HG03575 (cell line): ENCODE results near the gene SPTB.

Experiments
- ATAC-seq: cut with Tn5 transposase; IDR thresholded peaks from one replicate; pipeline ENCODE4 v1.9.1; 2021; ENCODE audit not compliant: unreplicated experiment, insufficient number of reproducible peaks, low FRiP score; ENCODE audit errors: extremely low read depth

Gene SPTB

DNA sequence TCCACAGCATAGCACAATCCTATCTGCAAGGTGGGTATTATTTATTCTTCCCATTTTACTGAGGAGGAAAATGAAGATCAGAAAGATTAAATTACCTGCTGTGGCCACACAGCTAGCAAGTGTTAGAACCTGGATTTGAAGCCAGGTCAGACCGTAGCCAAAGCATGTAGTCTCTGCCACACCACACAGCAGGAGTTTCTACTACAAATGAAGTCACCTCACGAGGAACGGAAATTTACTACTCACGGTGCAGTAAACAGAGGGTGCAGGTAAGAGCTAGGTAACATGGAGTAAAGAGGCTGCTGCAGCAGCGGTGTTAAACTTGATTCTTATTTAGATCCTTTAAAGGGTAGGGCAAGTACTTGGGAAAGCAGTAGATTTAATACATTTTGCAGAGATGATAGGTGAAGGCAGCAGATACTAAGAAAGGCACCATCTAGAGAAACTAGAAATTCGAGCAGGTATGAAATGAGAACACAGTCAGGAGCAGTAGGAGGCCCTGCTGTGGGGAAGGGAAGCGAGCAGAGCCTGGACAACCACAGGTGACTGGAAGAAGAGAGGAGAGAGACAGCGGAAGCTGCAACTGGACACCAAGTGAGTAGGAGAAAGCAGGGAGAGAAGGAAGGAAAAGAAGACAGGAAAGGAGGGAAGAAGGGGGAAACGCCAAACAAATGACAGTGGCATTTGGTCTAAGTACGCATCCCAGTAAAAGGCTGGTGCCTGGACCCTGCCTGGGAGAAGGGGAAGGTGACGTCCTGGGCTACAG is 21.5 kb downstream of the SPTB start:
- no peak for ATAC-seq

DNA sequence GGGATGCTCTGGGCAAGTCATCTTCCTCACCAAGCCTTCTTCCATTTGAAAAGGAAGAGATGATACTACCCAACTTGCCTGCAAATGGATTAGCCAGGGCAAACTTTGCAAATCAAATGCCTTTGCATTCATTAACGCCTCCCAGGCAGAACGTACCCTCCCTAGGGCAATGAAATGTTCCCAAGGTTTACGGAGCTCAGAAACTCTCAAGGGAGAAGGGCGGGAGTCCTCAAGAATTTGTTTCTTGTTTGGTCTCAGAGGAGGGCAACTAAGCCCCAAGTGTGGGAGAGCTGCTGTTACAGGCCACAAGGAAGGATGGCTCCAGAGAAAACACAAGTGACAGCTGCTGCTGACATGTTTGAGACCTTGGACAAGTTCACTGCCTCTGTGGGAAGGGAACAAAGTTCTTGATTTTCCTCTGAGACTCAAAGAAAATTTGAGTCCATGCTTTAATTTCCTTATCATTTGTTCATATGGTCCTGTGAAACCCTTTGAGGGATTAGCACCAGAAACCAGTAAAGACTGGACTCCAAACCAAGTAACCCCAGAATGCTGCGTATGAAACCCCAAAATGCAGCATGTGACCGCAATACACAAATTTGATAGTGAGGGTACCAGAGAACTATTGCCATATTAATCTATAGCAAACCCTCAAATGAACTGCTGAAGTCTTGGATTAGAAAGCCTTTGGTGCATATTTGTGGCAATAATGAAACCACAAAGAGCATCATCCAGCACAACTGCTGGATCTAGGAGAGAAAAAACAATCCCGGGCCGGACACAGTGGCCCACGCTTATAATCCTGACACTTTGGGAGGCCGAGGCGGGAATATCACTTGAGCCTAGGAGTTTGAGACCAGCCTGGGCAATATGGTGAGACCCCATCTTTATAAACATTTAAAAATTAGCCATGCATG is 22.9 kb downstream of the SPTB start:
- no peak for ATAC-seq

DNA sequence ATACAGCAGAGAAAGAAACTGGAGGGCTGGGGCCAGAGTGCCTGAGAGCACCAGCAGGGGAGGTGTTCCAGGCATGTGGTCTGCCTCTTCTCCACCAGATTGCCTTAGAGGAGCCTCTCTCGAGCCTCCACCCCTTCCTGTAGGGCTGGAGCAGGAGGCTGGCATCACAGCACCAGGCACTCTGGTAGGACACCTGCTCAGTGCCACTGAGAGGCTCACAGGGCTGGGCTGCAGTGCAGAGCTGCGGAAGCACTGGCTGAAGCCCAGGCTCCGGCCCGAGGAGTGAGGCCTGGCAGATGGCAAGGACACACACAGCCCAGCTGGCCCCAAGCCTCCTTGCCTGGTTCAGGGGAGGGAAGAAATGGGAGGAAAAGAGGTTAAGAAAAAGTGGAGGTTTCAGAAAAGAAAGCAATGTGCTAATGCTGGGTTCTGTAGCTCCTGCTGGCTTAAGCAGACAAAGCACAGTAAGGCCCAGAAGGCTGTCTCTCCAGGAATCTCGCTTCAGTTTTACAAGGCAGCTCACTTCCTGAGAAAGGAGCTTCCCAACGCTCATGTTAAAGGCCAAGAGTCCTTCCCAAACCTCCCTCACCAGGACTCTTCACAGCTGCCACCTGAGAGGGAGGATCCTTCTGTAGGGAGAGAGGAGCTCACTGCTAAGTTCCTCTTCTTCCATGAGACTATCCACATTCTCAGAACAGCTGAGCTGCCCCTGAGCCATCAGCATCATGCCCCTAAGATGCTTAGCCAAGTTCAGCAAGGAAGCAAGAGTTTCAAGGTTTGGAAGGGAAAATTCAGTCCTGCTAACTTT is 23.8 kb downstream of the SPTB start:
- ATAC-seq: no peak

DNA sequence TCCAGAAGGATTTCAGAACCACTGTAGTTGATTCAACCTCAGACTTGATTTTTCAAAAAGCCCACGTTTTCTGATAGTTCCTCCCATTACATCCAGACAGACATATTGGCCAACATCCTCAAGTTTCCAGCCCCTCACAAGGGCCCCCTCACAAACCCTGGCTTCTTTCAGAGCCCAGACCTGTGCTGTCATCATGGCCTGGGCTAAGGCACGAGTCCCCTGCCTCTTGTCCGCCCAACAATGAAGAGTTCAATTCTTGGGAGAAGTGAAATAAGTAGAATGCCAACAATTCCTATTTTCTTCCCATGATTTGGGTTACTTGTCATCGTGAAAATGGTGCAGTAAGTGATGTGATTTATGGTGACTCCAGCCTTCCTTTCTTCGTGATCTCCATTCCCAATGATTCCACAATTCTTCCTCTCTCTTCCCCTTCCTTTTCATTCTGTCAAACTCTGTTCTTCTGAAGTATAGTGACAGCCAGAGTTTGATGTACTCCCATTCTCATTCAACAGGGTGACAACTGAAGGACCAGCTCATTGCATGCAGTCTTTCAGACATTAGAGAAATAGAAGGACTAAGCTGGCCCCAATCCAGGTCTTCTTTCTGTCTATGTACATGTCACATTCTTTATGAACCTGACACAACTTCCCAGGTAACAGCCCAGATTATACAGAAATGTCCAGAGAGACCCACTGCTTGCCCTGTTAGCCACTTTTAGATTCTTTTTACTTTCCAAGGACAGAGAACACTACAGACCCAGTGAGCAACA is 29.2 kb downstream of the SPTB start:
- ATAC-seq: no peak

DNA sequence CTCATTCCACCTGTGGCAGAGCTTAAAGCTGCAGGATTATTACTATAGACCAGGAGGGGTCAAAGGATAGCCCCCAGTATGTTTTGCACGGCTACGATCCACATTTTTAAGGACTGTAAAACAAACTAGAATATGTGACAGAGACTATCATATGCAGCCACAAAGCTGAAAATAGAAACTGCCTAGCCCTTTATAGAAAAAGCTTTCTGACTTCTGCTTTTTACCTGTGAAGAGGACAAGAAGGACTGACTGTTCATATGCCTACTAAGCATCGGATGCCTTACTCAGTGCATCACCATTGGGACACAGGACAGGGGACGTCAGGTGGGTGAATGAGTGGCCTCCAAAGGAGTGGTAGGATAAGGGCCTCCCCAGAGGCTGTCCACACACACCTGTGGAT is 29.8 kb downstream of the SPTB start:
- no peak for ATAC-seq

DNA sequence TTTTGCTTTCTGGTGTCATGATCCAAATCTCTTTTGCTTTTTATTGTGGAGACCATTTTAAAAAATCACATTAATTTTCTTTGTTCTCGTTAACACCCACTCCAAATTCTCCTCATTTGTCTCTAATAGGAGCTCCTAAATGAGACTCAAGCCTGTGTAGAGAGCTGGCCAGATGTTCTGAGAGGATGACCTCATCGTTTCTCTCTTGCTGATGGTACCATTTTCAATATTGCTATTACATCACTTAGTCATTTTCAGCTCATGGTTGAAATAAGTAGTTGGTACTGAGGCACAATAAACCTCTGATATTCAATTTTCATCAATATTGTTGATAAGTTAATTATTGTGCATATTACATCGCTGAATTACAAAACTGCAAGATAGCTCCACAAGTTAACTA is 31.5 kb downstream of the SPTB start:
- no peak for ATAC-seq

DNA sequence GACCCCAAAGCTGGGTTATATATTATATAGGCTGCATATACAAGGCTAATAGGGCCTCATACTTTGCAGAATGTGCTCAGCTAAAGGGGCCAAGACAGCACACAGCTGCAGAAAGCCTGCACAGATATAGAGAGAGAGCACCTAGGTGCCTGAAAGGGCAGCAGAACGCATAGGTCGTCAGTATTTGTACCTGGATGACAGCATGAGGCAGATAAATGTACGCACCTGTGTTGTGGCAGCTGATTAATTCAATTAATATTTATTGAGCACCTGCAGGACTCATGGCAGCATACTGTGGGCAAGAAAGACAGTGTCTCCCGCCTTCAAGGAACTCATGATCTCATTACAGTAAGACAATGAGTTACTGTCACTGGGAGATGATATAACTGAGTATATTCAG is 33.4 kb downstream of the SPTB start:
- ATAC-seq: no peak

DNA sequence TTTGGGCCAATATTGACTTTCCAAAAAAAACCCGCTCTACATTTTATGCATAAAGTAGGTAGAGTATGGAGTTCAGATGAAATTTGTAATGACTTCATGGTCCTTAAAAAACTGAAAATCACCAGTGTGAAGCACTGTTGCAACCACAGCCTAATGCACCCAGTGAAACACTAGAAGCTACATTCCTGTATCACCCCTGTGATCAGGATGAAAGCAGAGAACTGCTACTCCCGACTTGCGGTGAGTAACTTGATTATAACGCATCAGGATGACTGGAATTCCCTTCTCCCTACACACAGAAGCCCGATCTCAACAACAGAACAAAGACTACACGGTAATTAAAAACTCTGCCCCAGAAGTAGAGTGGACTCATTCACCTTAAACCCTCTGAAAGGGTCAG is 33.8 kb downstream of the SPTB start:
- ATAC-seq: no peak

DNA sequence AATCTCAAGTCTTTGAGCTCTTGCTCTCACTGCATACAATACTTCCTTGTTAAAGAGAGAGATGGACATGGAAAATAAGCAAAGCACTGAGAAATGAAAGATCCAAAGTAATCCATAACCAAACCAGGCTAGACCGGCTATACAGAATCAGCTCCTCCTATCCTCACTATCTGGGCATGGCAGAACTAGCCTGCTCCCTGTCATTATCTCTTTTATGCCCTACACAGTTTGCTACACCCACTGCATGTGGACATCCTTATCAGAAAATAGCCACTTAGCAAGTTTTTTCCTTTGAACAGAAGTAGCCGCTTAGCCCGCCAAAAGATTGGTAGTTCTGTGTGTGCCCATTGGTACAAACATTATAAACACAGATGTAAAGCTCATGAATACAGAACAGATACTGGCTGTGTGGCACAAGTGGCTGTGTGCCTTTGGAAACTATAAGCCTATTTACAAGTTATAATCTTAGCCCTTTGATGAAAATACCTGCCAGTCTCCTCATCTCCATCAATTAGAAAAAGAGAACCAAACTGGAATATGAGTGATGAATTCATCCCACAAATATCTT is 34.7 kb downstream of the SPTB start:
- no peak for ATAC-seq

DNA sequence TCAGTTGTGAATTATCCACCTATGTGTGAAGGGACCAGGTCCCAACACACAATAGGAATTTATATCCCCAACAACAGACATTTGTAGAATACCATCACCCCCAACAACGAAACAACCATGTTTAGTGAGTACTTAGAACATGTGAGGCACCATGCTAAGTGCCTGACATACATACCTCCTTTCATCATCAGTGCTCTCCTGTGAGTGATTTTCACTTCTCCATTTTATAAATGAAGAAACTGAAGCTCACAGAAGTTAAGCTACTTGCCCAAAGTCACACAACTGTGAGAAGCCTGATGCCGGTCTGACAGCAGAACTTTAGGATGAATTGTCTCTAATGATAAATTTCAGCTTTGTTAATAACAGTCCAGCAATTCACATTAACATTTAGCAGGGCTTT is 35.4 kb downstream of the SPTB start:
- ATAC-seq: no peak

DNA sequence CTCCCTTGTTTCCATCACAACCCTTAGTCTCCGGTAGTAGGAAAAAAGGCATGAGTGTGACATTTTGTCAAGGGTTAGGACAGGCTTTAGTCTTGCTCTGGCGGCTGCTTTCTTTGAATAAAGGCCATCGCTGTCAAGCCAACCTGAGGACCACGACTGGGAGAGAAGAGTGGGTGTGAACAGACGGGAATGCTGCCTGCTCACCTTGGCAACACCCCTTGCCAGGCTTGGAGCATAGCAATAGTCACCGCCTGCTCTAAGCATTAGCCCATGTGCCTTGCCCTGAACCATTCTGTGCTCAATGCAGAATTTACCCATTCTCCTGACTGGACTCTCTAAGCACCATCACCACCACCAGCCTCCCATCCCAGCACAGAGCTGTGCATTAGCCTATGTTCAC is 36.2 kb downstream of the SPTB start:
- no peak for ATAC-seq

DNA sequence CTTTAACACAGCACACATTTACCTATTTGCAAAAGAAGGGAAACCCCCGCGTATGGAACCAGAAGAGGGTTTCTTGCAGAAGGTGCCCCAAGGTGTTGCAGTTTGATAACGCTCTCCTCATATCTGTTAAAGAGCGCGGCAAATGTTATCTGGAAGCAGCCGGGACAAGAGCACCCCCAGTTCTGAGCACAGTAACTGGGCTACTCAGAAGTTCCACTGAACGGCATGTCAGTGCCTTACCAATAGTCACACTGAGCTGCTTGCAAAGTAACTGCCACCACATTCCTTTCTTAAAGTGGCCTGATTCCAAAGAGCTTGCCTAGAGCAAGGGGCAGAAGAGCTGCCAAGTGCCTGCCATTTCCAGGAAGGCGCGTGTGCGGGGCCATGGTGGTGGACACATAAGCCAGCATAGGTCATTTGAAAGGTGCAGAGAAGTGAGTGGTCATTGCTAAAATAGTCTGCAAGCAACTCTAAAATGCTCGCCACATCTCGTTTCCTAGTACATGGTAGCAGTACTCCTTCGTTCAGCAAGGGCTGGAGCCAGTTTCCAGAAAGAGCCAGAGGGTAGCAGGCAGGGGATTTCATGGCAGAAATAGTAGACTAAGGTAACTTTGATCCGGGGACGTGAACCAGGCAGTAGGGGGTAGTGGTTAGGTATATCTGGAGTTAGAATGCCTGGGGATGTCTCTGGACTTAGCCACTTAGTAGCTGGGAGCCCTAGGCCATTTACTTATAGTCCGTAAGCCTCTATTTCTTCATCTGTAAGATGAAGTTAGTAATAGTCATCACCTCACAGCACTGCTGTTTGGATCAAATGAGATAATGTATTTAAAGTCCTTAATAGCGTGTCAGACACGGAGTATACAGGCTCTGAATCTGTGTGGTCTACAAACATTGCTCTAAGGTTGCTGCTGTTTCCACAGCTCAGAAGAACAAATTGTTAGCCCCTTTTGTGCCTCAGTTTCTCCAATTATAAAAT is 37.6 kb downstream of the SPTB start:
- ATAC-seq: no peak

DNA sequence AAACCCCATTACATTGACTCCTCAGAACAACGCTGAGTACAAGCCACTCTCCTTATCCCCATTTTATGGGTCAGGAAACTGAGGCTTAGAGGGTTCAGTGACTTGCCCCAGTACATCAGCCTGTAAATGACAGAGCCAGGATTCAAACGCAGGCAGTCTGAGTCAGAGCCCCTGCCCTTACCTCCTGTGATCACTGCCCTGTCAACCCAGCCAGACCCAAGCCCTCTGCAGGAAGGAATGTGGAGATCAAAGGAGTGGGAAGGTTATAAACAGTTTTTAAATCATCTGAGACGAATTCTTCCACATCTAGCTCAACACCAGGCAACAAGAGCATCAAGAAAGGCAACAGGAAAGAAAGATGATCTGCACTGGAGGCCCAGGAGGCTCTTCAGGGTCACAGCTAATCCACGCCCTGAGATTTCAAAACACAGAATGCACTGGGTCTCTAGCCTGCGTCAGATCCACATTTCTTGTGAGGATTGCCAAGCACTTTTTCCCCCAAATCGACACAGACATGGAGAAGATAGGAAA is 38.5 kb downstream of the SPTB start:
- no peak for ATAC-seq

DNA sequence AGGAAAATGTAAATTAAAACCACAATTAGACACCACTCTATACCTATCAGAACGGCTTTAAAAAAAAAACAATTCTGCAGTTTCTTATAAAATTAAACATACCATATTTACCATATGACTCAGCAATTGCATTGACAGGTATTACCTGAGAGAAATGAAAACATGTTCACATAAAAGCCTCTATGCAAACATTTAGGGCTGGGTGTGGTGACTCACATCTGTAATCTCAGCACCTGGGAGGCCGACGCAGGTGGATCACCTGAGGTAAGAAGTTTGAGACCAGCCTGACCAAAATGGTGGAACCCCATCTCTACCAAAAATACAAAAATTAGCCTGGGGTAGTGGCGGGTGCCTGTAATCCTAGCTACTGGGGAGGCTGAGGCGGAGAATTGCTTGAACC is 41.1 kb downstream of the SPTB start:
- ATAC-seq: no peak

DNA sequence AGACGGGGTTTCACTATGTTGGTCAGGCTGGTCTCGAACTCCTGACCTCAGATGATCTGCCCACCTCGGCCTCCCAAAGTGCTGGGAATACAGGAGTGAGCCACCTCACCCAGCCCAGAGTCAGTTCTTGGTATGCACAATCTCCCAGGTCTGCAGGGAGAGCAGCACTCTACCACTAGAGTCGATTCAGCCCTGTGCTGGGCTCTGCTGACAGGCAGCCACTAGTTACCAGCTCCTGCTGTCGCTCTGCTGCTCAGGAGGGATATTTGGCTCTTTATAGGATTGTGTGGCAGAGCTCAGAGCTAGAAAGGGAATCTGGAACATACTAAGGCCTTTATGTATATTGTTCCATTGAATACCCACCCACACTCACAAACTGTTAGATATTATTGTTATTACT is 44.3 kb downstream of the SPTB start:
- no peak for ATAC-seq

DNA sequence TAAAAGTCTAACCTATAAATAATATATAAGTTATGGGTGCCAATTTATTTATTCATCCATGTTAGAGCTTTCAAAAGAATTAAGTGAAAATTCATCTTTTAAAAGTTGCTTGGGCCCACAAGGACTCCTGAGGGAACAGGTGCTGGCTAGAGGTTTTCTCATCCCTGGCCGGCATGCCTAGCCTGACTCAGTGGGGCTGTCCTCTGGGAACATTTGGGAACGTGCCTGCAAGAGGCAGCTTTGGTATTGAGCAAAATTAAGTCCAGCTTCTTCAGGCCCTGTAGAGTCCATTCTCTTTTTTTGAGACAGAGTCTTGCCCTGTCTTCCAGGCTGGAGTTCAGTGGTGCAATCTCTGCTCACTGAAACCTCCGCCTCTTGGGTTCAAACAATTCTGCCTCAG is 44.7 kb downstream of the SPTB start:
- ATAC-seq: no peak

DNA sequence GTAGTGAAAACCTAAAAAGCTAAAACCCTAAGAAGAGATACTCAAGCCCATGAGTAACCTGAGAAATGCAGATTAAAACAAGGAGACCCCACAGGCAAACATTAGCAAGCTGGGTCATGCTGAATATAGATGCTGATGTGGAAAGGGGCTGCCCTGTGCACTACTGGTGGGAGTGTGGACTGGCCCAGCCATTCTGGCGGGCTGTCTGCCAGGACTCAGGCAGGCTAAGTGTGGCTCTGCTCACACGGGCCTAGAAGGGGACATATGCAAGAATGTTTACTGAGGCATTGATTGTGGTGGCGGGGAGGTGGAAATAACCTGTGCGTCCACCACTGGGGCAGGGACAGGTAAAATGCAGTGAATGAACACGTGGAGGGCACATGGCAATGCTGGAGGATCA is 48.3 kb downstream of the SPTB start:
- ATAC-seq: no peak
